ENCODE measurements around the gene ARFGEF3.

ARFGEF3 gene

GRCh38 chr6:138297761-138298298 lies 136.1 kb downstream of the ARFGEF3 start:
- TF ChIP-seq POLR2AphosphoS5 (IDR thresholded peaks at IDR 0.05; ENCODE audit: low read depth, low read length) (no peak), FOXP2 (optimal IDR thresholded peaks at IDR 0.05; ENCODE audit: borderline replicate concordance, extremely low read depth, extremely low read length, insufficient read depth) (no peak), TAF1 (IDR thresholded peaks at IDR 0.05; ENCODE audit: borderline replicate concordance, insufficient read depth, low read length) (no peak), SIN3A (IDR thresholded peaks at IDR 0.05; ENCODE audit: borderline replicate concordance, insufficient read depth, low read length) (no peak)
- TF ChIP-seq, protein P1, sequence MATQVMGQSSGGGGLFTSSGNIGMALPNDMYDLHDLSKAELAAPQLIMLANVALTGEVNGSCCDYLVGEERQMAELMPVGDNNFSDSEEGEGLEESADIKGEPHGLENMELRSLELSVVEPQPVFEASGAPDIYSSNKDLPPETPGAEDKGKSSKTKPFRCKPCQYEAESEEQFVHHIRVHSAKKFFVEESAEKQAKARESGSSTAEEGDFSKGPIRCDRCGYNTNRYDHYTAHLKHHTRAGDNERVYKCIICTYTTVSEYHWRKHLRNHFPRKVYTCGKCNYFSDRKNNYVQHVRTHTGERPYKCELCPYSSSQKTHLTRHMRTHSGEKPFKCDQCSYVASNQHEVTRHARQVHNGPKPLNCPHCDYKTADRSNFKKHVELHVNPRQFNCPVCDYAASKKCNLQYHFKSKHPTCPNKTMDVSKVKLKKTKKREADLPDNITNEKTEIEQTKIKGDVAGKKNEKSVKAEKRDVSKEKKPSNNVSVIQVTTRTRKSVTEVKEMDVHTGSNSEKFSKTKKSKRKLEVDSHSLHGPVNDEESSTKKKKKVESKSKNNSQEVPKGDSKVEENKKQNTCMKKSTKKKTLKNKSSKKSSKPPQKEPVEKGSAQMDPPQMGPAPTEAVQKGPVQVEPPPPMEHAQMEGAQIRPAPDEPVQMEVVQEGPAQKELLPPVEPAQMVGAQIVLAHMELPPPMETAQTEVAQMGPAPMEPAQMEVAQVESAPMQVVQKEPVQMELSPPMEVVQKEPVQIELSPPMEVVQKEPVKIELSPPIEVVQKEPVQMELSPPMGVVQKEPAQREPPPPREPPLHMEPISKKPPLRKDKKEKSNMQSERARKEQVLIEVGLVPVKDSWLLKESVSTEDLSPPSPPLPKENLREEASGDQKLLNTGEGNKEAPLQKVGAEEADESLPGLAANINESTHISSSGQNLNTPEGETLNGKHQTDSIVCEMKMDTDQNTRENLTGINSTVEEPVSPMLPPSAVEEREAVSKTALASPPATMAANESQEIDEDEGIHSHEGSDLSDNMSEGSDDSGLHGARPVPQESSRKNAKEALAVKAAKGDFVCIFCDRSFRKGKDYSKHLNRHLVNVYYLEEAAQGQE (IDR thresholded peaks at IDR 0.05; ENCODE audit: insufficient read depth in 1 of 2, low read depth in 2 of 2, low read length in 2 of 2) = no peak

DNA sequence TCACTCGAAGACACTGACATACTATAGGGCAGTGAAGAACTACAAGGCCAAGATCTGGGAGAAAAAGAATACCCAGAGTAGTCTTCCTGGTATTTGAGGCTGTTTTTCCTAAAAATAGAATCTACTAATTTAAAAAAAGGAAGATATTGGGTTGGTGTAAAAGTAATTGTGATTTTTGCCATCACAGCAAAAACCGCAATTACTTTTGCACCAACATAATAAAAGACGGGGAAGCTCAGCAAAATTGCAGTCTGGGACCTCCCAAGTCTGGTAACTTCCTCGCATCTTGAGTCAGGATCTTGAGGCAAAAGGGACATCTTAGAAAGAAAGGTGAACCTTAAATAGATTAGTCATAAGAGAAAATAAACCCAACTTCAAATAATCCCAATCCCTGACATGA lies 138.7 kb downstream of the ARFGEF3 start:
- TF ChIP-seq TAF1 (IDR thresholded peaks at IDR 0.05; ENCODE audit: borderline replicate concordance, insufficient read depth, low read length) = no peak
- TF ChIP-seq, protein P1 (IDR thresholded peaks at IDR 0.05; ENCODE audit: insufficient read depth in 1 of 2, low read depth in 2 of 2, low read length in 2 of 2) = no peak
- no peak for TF ChIP-seq SIN3A (IDR thresholded peaks at IDR 0.05; ENCODE audit: borderline replicate concordance, insufficient read depth, low read length)
- no peak for TF ChIP-seq FOXP2 (optimal IDR thresholded peaks at IDR 0.05; ENCODE audit: borderline replicate concordance, extremely low read depth, extremely low read length, insufficient read depth)

DNA sequence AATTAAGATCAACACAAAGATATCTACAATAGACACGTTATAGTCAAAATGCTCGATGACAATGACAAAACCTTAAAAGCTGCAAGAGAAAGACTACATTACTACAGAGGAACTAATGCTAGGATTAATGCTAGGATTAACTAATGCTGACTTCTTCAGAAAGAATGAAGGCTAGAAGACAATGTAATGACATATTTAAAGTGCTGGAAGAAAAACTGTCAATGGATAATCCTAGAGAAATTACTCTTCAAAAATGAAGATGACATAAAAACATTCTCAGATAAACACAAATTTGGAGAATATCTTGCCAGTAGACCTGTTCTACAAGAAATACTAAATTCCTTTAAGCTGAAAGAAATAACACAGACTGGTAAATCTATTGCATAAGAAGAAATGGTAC lies 140.8 kb downstream of the ARFGEF3 start:
- TF ChIP-seq SIN3A (IDR thresholded peaks at IDR 0.05; ENCODE audit: borderline replicate concordance, insufficient read depth, low read length) (no peak), TAF1 (IDR thresholded peaks at IDR 0.05; ENCODE audit: borderline replicate concordance, insufficient read depth, low read length) (no peak), FOXP2 (optimal IDR thresholded peaks at IDR 0.05; ENCODE audit: borderline replicate concordance, extremely low read depth, extremely low read length, insufficient read depth) (no peak), POLR2AphosphoS5 (IDR thresholded peaks at IDR 0.05; ENCODE audit: low read depth, low read length) (no peak)
- TF ChIP-seq, protein P1 (IDR thresholded peaks at IDR 0.05; ENCODE audit: insufficient read depth in 1 of 2, low read depth in 2 of 2, low read length in 2 of 2) = no peak

- TF ChIP-seq FOXP2 (optimal IDR thresholded peaks at IDR 0.05; ENCODE audit: borderline replicate concordance, extremely low read depth, extremely low read length, insufficient read depth) (no peak), SIN3A (IDR thresholded peaks at IDR 0.05; ENCODE audit: borderline replicate concordance, insufficient read depth, low read length) (no peak), POLR2AphosphoS5 (IDR thresholded peaks at IDR 0.05; ENCODE audit: low read depth, low read length) (no peak), TAF1 (IDR thresholded peaks at IDR 0.05; ENCODE audit: borderline replicate concordance, insufficient read depth, low read length) (no peak)
- TF ChIP-seq, protein P1 (IDR thresholded peaks at IDR 0.05; ENCODE audit: insufficient read depth in 1 of 2, low read depth in 2 of 2, low read length in 2 of 2) = no peak
Measured at GRCh38 chr6:138307352-138307751, 145.6 kb downstream of the ARFGEF3 start.
